ENCODE data around the gene RPRD1B.

DNA sequence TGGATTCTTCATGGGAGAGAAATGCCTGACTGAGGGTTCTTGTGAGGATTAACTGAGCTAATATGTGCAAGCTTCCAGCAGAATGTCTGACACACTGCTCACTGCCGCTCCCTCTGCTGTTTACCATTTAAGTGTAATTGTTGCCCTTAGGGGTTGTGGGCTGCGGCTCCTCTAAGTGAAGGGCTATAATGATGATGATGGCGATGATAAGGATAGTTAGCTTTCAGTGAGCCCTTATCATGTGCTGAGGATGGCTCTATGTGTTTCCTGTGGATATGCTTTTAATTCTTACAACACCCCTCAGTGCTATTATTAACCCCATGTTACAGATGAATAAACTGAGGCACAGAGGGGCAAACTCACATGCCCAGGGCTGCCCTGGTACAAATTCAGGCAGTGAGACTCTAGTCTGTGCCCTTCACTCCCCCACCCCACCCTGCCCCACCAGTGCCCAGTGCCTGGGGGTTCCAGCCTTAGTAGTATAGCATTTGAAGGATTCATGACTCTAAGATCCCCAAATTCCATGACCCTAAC, 98.1 kb downstream of the RPRD1B start:
- TF ChIP-seq, protein P1, sequence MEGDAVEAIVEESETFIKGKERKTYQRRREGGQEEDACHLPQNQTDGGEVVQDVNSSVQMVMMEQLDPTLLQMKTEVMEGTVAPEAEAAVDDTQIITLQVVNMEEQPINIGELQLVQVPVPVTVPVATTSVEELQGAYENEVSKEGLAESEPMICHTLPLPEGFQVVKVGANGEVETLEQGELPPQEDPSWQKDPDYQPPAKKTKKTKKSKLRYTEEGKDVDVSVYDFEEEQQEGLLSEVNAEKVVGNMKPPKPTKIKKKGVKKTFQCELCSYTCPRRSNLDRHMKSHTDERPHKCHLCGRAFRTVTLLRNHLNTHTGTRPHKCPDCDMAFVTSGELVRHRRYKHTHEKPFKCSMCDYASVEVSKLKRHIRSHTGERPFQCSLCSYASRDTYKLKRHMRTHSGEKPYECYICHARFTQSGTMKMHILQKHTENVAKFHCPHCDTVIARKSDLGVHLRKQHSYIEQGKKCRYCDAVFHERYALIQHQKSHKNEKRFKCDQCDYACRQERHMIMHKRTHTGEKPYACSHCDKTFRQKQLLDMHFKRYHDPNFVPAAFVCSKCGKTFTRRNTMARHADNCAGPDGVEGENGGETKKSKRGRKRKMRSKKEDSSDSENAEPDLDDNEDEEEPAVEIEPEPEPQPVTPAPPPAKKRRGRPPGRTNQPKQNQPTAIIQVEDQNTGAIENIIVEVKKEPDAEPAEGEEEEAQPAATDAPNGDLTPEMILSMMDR (conservative IDR thresholded peaks at IDR 0.05), result no peak
- TF ChIP-seq EZH2 (IDR thresholded peaks at IDR 0.05; ENCODE audit: low read depth), result no peak

Data from PC-9 (cell line).